GM12872 (cell line): ENCODE data around the gene CCSER2.
A peak's percentile ranks its signal among the peaks of the same experiment; 100 is the strongest.

Experiments
- CTCF ChIP-seq: IDR thresholded peaks from 3 replicates; pipeline ENCODE4 v1.5.1; 2011; ENCODE audit warnings: low read depth, mild to moderate bottlenecking, low read length, moderate library complexity; ENCODE audit not compliant: insufficient read depth

CCSER2 gene

GRCh38 chr10:84530724-84531325 is 202.4 kb downstream of the CCSER2 start:
- TF ChIP-seq CTCF = no peak

- no peak for TF ChIP-seq CTCF
These were observed 203.0 kb downstream of the CCSER2 start for GRCh38 chr10:84531396-84531795.

- peak; percentile 31; the same call in 2 of the 3 replicates for TF ChIP-seq CTCF
These were observed 205.8 kb downstream of the CCSER2 start for GRCh38 chr10:84534168-84534567.

GRCh38 chr10:84537447-84537931 is 209.1 kb downstream of the CCSER2 start:
- TF ChIP-seq CTCF = peak; percentile 62

- TF ChIP-seq CTCF = no peak
These were observed 209.6 kb downstream of the CCSER2 start for GRCh38 chr10:84538036-84538435.

GRCh38 chr10:84539216-84539615 is 210.8 kb downstream of the CCSER2 start:
- no peak for TF ChIP-seq CTCF

- no peak for TF ChIP-seq CTCF
These were observed 211.7 kb downstream of the CCSER2 start for GRCh38 chr10:84540022-84540616.
